IMR-90 (cell line): Measurements from ENCODE around the gene RUBCN. TPM values are rescaled to one million over a fixed set of nuclear protein-coding genes. Genes with fewer than 3 reads are reported as not detected.

Experiments used
- ATAC-seq: fragments of 200-7000 bp; cut with Tn5 transposase; 2 replicates; pipeline ENCODE4 v1.9.1; 2020; ENCODE audit warnings: low read depth, mild to moderate bottlenecking, moderate library complexity
- BruUV-seq: library from RNA; stranded (reverse); fragments of 400-500 nt; replicated peaks from 2 replicates; lab custom pipeline; 2021; lab: Mats Ljungman, UMichigan
- CTCF ChIA-PET: fragments of 300-600 bp; formaldehyde crosslinking; extraction: SDS; loops from one replicate; lab custom pipeline; 2021; ENCODE audit warnings: antibody characterized with exemption; lab: Yijun Ruan, JAX
- POLR2A ChIA-PET: fragments of 300-600 bp; sonication (Branson Sonifier 250); formaldehyde crosslinking; loops from one replicate; lab custom pipeline; 2022; ENCODE audit warnings: antibody characterized with exemption; ENCODE audit not compliant: unreplicated experiment; lab: Charles Lee
- DNase-seq: peaks from one replicate; pipeline ENCODE4 v3.0.0; 2013
- H2AFZ ChIP-seq: replicated peaks from 2 replicates; pipeline ENCODE3; 2013; ENCODE audit warnings: low read length, mild to moderate bottlenecking; ENCODE audit not compliant: poor library complexity
- H2AK5ac ChIP-seq: 2 replicates; pipeline ENCODE4 v1.6.1; 2013; ENCODE audit warnings: low read depth, low read length, inconsistent platforms
- H2AK9ac ChIP-seq: replicated peaks from 2 replicates; pipeline ENCODE3; 2013; ENCODE audit warnings: mild to moderate bottlenecking, low read depth, low read length, moderate library complexity; ENCODE audit not compliant: poor library complexity
- H2BK120ac ChIP-seq: 2 replicates; pipeline ENCODE4 v1.6.1; 2013; ENCODE audit warnings: low read depth, low read length, inconsistent platforms
- H2BK15ac ChIP-seq: 3 replicates; pipeline ENCODE4 v1.6.1; 2013; ENCODE audit warnings: low read depth, low read length, inconsistent platforms
- H2BK20ac ChIP-seq: 2 replicates; pipeline ENCODE4 v1.6.1; 2013; ENCODE audit warnings: low read depth, mild to moderate bottlenecking, inconsistent platforms, low read length, moderate library complexity
- H2BK5ac ChIP-seq: 2 replicates; pipeline ENCODE4 v1.6.1; 2013; ENCODE audit warnings: mild to moderate bottlenecking, low read depth, low read length, inconsistent platforms; ENCODE audit not compliant: poor library complexity, severe bottlenecking
- H3K14ac ChIP-seq: replicated peaks from 2 replicates; pipeline ENCODE4 v1.6.1; 2013; ENCODE audit warnings: low read depth, low read length, inconsistent platforms
- H3K18ac ChIP-seq: 2 replicates; pipeline ENCODE4 v1.6.1; 2013; ENCODE audit warnings: low read depth, low read length, control low read depth
- H3K23ac ChIP-seq: 2 replicates; pipeline ENCODE4 v1.6.1; 2013; ENCODE audit warnings: low read depth, low read length, inconsistent platforms
- H3K27ac ChIP-seq: 2 replicates; pipeline ENCODE4 v1.5.1; 2013; ENCODE audit warnings: mild to moderate bottlenecking, control low read depth, low read length; ENCODE audit not compliant: insufficient read depth
- H3K27me3 ChIP-seq: 2 replicates; pipeline ENCODE4 v1.6.1; 2013; ENCODE audit warnings: low read length; ENCODE audit not compliant: control insufficient read depth, insufficient read depth
- H3K36me3 ChIP-seq: 2 replicates; pipeline ENCODE4 v1.6.1; 2013; ENCODE audit warnings: low read length, mixed read lengths; ENCODE audit not compliant: control insufficient read depth, insufficient read depth
- H3K4ac ChIP-seq: 2 replicates; pipeline ENCODE4 v1.6.1; 2013; ENCODE audit warnings: low read depth, low read length, inconsistent platforms
- H3K4me1 ChIP-seq: 2 replicates; pipeline ENCODE4 v1.6.1; 2013; ENCODE audit warnings: low read length, mixed read lengths; ENCODE audit not compliant: control insufficient read depth, insufficient read depth
- H3K4me2 ChIP-seq: 2 replicates; pipeline ENCODE4 v1.6.1; 2013; ENCODE audit warnings: low read depth, mild to moderate bottlenecking, control low read depth, low read length, moderate library complexity
- H3K4me3 ChIP-seq: 2 replicates; pipeline ENCODE4 v1.5.1; 2013; ENCODE audit warnings: low read depth, mild to moderate bottlenecking, control low read depth, low read length, moderate library complexity; ENCODE audit not compliant: insufficient read depth
- H3K56ac ChIP-seq: 2 replicates; pipeline ENCODE4 v1.6.1; 2013; ENCODE audit warnings: low read length, inconsistent platforms; ENCODE audit not compliant: insufficient read depth; ENCODE audit errors: extremely low read depth
- H3K79me1 ChIP-seq, 2 experiments: 2 replicates each; pipeline ENCODE4 v1.6.1; 2013; ENCODE audit warnings: low read length in 2 of 2, inconsistent platforms in 1 of 2, low read depth in 1 of 2
- H3K9ac ChIP-seq: 2 replicates; pipeline ENCODE4 v1.6.1; 2013; ENCODE audit warnings: low read depth, low read length, control low read depth
- H3K9me1 ChIP-seq: 2 replicates; pipeline ENCODE4 v1.6.1; 2013; ENCODE audit warnings: low read length, inconsistent platforms; ENCODE audit not compliant: insufficient read depth
- H3K9me3 ChIP-seq: 2 replicates; pipeline ENCODE4 v1.6.1; 2013; ENCODE audit warnings: low read length; ENCODE audit not compliant: control insufficient read depth, insufficient read depth
- H4K20me1 ChIP-seq: 2 replicates; pipeline ENCODE4 v1.6.1; 2013; ENCODE audit warnings: low read length, inconsistent platforms; ENCODE audit not compliant: insufficient read depth
- H4K5ac ChIP-seq: 2 replicates; pipeline ENCODE4 v1.6.1; 2013; ENCODE audit warnings: mild to moderate bottlenecking, low read depth, low read length, control low read depth
- H4K8ac ChIP-seq, 2 experiments: 2 replicates each; pipeline ENCODE4 v1.6.1; 2013; ENCODE audit warnings: low read depth in 2 of 2, low read length in 2 of 2, control low read depth in 1 of 2, inconsistent platforms in 1 of 2
- H4K91ac ChIP-seq: 2 replicates; pipeline ENCODE4 v1.6.1; 2013; ENCODE audit warnings: low read depth, low read length, inconsistent platforms; ENCODE audit not compliant: insufficient read depth
- CHD1 ChIP-seq: IDR thresholded peaks from 2 replicates; pipeline ENCODE4 v1.6.1; 2012; ENCODE audit warnings: low read depth, low read length, improper control_type of control experiment
- MAFK ChIP-seq: IDR thresholded peaks from 2 replicates; pipeline ENCODE4 v1.6.1; 2012; ENCODE audit warnings: low read depth, low read length, improper control_type of control experiment
- RCOR1 ChIP-seq: IDR thresholded peaks from 2 replicates; pipeline ENCODE4 v1.6.1; 2012; ENCODE audit warnings: mild to moderate bottlenecking, low read length, improper control_type of control experiment; ENCODE audit not compliant: insufficient replicate concordance
- WGBS, 2 experiments: methylation state at CpG; one replicate each; pipeline versions ENCODE4 v1.1.5 to v1.1.7; 2013; ENCODE audit warnings: missing lambda C conversion rate in 2 of 2; ENCODE audit not compliant: insufficient read length in 1 of 2; ENCODE audit errors: extremely low coverage in 2 of 2; 5-methylcytosine and 5-hydroxymethylcytosine counted together
- dilution Hi-C: fragments of 300-500 bp; cut with HindIII; formaldehyde crosslinking; loops from one replicate; pipeline ENCODE4 v1.14.3; 2018; ENCODE audit warnings: low sequenced_read_pairs; ENCODE audit not compliant: unreplicated experiment
- in situ Hi-C: fragments of 300-500 bp; cut with MboI; formaldehyde crosslinking; loops from 3 replicates; pipeline ENCODE4 v1.14.3; 2019; ENCODE audit warnings: low sequenced_read_pairs, inconsistent platforms, mixed read lengths
- intact Hi-C: fragments of 100-400 bp; cut with micrococcal nuclease; formaldehyde crosslinking; loops from 2 replicates; pipeline ENCODE4 v1.10.0; 2022
- polyA plus RNA-seq, 3 experiments: library from polyadenylated mRNA; depleted of rRNA; stranded (reverse); fragments of >200 nt; gene quantifications; 2 replicates each; pipeline ENCODE4 v1.2.3, GENCODE V29; 2012; ENCODE audit warnings: low replicate concordance in 1 of 3
- total RNA-seq: library from RNA; depleted of rRNA; stranded (reverse); fragments of >200 nt; gene quantifications from 2 replicates; pipeline ENCODE4 v1.2.3, GENCODE V29; 2012
- TF ChIP-seq, protein P1 (sequence below): conservative IDR thresholded peaks from 2 replicates; pipeline ENCODE4 v1.5.1; 2012; ENCODE audit warnings: mild to moderate bottlenecking, low read depth, low read length, improper control_type of control experiment
- TF ChIP-seq, protein P2 (sequence below): fragments of 150-350 bp; IDR thresholded peaks from 2 replicates; pipeline ENCODE4 v1.6.1; 2017; ENCODE audit warnings: mild to moderate bottlenecking, antibody characterized with exemption, low read length, low read depth

Gene RUBCN
- total and polyA plus RNA-seq, 2 of the 4 experiments (the other 2 are of a cell fraction) = 10.8 to 12.6 TPM

DNA sequence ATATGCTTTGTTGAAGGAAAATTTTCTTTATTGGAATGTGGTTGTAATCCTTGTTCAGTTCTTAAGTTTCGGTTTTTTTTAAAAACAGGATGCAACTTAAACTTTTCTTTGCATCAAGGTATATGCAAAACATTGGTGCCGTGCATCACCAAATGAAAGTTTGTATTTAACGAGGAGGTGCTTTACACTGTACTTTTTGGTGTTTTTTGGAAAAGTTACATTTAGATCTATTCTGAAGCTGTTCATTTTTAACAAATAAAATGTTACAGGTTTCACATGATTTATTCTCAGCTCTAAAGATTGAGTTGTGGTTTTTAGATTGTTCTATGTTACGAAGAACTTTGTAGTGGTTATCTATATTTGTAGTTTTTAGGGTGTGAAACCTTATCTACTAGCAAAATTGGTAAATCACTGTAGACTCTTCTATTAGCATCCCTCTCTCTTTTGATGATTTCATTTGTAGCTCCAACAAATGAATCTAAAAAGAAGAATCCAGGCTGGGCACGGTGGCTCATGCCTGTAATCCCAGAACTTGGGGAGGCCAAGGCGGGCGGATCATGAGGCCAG lies 47.4 kb upstream of the RUBCN start:
- CTCF ChIA-PET = no interaction called here
- no peak for ATAC-seq
- POLR2A ChIA-PET = interaction anchor here (0.6 kb wide), 1 partner anchor 8 kb away, joined by 3 read pairs; no protein-coding TSS in a partner anchor

More for the DNA sequence above, 47.4 kb upstream of the RUBCN start:
- Histone ChIP-seq H4K91ac (no peak overlapping the region), H3K14ac (no peak overlapping the region), H3K79me1 (peaks cover 0 to 15% of the 10 kb centered on the region in 2 experiments; a peak in 2 of 4 replicates), H4K5ac (no peak overlapping the region), H2AK5ac (no peak overlapping the region), H3K27me3 (no peaks in the 10 kb centered on the region), H3K23ac (no peak overlapping the region), H3K56ac (no peak overlapping the region), H2BK120ac (no peak overlapping the region), H4K8ac (no peak overlapping the region), H3K18ac (no peak overlapping the region), H3K36me3 (peaks cover 16% of the 10 kb centered on the region), H2AK9ac (no peak overlapping the region), H3K4me1 (peaks cover 2% of the 10 kb centered on the region; the same call in 1 of the 2 replicates), H3K9me1 (peaks cover 5% of the 10 kb centered on the region; the same call in 1 of the 2 replicates), H2BK15ac (no peak overlapping the region), H3K4me3 (no peak overlapping the region), H3K27ac (no peak overlapping the region), H2AFZ (no peak overlapping the region), H2BK5ac (no peak overlapping the region), H3K9ac (no peak overlapping the region), H3K4me2 (no peak overlapping the region), H2BK20ac (no peak overlapping the region), H4K20me1 (0 out of 2 replicates have a peak, but pooled peaks cover 3% of the 10 kb centered on the region), H3K4ac (no peak overlapping the region), H3K9me3 (no peaks in the 10 kb centered on the region)
- no peak for TF ChIP-seq CHD1
- no peak for TF ChIP-seq RCOR1
- TF ChIP-seq, protein P1, sequence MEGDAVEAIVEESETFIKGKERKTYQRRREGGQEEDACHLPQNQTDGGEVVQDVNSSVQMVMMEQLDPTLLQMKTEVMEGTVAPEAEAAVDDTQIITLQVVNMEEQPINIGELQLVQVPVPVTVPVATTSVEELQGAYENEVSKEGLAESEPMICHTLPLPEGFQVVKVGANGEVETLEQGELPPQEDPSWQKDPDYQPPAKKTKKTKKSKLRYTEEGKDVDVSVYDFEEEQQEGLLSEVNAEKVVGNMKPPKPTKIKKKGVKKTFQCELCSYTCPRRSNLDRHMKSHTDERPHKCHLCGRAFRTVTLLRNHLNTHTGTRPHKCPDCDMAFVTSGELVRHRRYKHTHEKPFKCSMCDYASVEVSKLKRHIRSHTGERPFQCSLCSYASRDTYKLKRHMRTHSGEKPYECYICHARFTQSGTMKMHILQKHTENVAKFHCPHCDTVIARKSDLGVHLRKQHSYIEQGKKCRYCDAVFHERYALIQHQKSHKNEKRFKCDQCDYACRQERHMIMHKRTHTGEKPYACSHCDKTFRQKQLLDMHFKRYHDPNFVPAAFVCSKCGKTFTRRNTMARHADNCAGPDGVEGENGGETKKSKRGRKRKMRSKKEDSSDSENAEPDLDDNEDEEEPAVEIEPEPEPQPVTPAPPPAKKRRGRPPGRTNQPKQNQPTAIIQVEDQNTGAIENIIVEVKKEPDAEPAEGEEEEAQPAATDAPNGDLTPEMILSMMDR = no peak
- TF ChIP-seq, protein P2, sequence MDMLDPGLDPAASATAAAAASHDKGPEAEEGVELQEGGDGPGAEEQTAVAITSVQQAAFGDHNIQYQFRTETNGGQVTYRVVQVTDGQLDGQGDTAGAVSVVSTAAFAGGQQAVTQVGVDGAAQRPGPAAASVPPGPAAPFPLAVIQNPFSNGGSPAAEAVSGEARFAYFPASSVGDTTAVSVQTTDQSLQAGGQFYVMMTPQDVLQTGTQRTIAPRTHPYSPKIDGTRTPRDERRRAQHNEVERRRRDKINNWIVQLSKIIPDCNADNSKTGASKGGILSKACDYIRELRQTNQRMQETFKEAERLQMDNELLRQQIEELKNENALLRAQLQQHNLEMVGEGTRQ = no peak
- TF ChIP-seq MAFK = no peak
- no peak for DNase-seq
- intact Hi-C loops = loop anchor here (5.0 kb wide), 1 partner anchor 53 kb away; no protein-coding TSS in a partner anchor
- no CpG with 5 or more reads among the region's 7 CpGs for WGBS, 2 experiments
- in situ Hi-C loops = no loop called here
- BruUV-seq = no TSS peak
- dilution Hi-C loops = no loop called here
